H9 (cell line): ENCODE results near the gene HECW1. TPM values are rescaled to one million over a fixed set of nuclear protein-coding genes. Genes with fewer than 3 reads are reported as not detected.

ENCODE experiments used
- DNase-seq: peaks from one replicate; pipeline ENCODE4 v3.0.0-alpha.2; 2017
- H2AFZ ChIP-seq: one replicate; pipeline ENCODE4 v1.6.1; 2013; ENCODE audit warnings: mild to moderate bottlenecking, low read length, control low read depth, moderate library complexity
- H2AK5ac ChIP-seq: 2 replicates; pipeline ENCODE4 v1.6.1; 2013; ENCODE audit warnings: low read length, control low read depth, mixed read lengths; ENCODE audit not compliant: insufficient read length
- H2BK120ac ChIP-seq: one replicate; pipeline ENCODE4 v1.6.1; 2013; ENCODE audit warnings: low read depth, mild to moderate bottlenecking, low read length, control low read depth, inconsistent platforms; ENCODE audit not compliant: poor library complexity, severe bottlenecking
- H2BK12ac ChIP-seq: 2 replicates; pipeline ENCODE4 v1.6.1; 2013; ENCODE audit warnings: low read length, control low read depth, mixed read lengths, low read depth; ENCODE audit not compliant: insufficient read length
- H2BK15ac ChIP-seq: 2 replicates; pipeline ENCODE4 v1.6.1; 2013; ENCODE audit warnings: low read depth, low read length, control low read depth
- H2BK20ac ChIP-seq: one replicate; pipeline ENCODE4 v1.6.1; 2013; ENCODE audit warnings: low read depth, mild to moderate bottlenecking, low read length, control low read depth, inconsistent platforms; ENCODE audit not compliant: poor library complexity, severe bottlenecking
- H2BK5ac ChIP-seq: 2 replicates; pipeline ENCODE4 v1.6.1; 2013; ENCODE audit warnings: low read length, control low read depth, mixed read lengths; ENCODE audit not compliant: insufficient read length
- H3K14ac ChIP-seq: 2 replicates; pipeline ENCODE4 v1.6.1; 2013; ENCODE audit warnings: low read length, control low read depth; ENCODE audit not compliant: insufficient read depth
- H3K18ac ChIP-seq: 2 replicates; pipeline ENCODE4 v1.6.1; 2013; ENCODE audit warnings: low read depth, mild to moderate bottlenecking, mixed read lengths, low read length, control low read depth; ENCODE audit not compliant: insufficient read length
- H3K23ac ChIP-seq: 2 replicates; pipeline ENCODE4 v1.6.1; 2013; ENCODE audit warnings: low read length, control low read depth, mixed read lengths, low read depth; ENCODE audit not compliant: insufficient read length
- H3K23me2 ChIP-seq: 2 replicates; pipeline ENCODE4 v1.6.1; 2013; ENCODE audit warnings: low read depth, mild to moderate bottlenecking, mixed read lengths, low read length, control low read depth; ENCODE audit not compliant: insufficient read length, poor library complexity, severe bottlenecking
- H3K27ac ChIP-seq: 2 replicates; pipeline ENCODE4 v1.5.1; 2013; ENCODE audit warnings: low read length, control low read depth, mixed read lengths, low read depth; ENCODE audit not compliant: insufficient read length
- H3K27me3 ChIP-seq: 2 replicates; pipeline ENCODE4 v1.6.1; 2013; ENCODE audit warnings: low read length, control low read depth, inconsistent platforms; ENCODE audit not compliant: insufficient read depth
- H3K4ac ChIP-seq: 2 replicates; pipeline ENCODE4 v1.6.1; 2013; ENCODE audit warnings: low read depth, mild to moderate bottlenecking, control low read depth, inconsistent platforms, low read length, moderate library complexity
- H3K4me1 ChIP-seq: 2 replicates; pipeline ENCODE4 v1.6.1; 2013; ENCODE audit warnings: low read length, control low read depth, inconsistent platforms; ENCODE audit not compliant: insufficient read depth
- H3K4me2 ChIP-seq: 2 replicates; pipeline ENCODE4 v1.6.1; 2013; ENCODE audit warnings: low read length, control low read depth, mixed read lengths; ENCODE audit not compliant: insufficient read length, insufficient read depth
- H3K56ac ChIP-seq: 2 replicates; pipeline ENCODE4 v1.6.1; 2013; ENCODE audit warnings: low read depth, mild to moderate bottlenecking, mixed read lengths, low read length, control low read depth; ENCODE audit not compliant: insufficient read length
- H3K79me1 ChIP-seq: 2 replicates; pipeline ENCODE4 v1.6.1; 2013; ENCODE audit warnings: low read depth, mild to moderate bottlenecking, moderate library complexity, low read length, control low read depth, inconsistent platforms; ENCODE audit not compliant: insufficient read depth, poor library complexity, severe bottlenecking
- H3K79me2 ChIP-seq: 2 replicates; pipeline ENCODE4 v1.6.1; 2013; ENCODE audit warnings: low read length, control low read depth, inconsistent platforms; ENCODE audit not compliant: insufficient read depth
- H3K9ac ChIP-seq: 2 replicates; pipeline ENCODE4 v1.6.1; 2013; ENCODE audit warnings: low read length, control low read depth, mixed read lengths; ENCODE audit not compliant: insufficient read length; ENCODE audit errors: extremely low read depth
- H3K9me3 ChIP-seq: one replicate; pipeline ENCODE4 v1.6.1; 2013; ENCODE audit warnings: low read depth, low read length, inconsistent platforms; ENCODE audit not compliant: control insufficient read depth
- H3T11ph ChIP-seq: one replicate; pipeline ENCODE4 v1.6.1; 2013; ENCODE audit warnings: mild to moderate bottlenecking, low read length, control low read depth, inconsistent platforms
- H4K20me1 ChIP-seq: one replicate; pipeline ENCODE4 v1.6.1; 2013; ENCODE audit not compliant: control insufficient read depth, insufficient read length, insufficient read depth
- H4K5ac ChIP-seq: 2 replicates; pipeline ENCODE4 v1.6.1; 2013; ENCODE audit warnings: low read depth, mild to moderate bottlenecking, mixed read lengths, low read length, control low read depth; ENCODE audit not compliant: insufficient read length
- H4K8ac ChIP-seq: replicated peaks from 2 replicates; pipeline ENCODE4 v1.6.1; 2013; ENCODE audit warnings: low read length, control low read depth, mixed read lengths, low read depth; ENCODE audit not compliant: insufficient read length
- H4K91ac ChIP-seq: 2 replicates; pipeline ENCODE4 v1.6.1; 2013; ENCODE audit warnings: low read depth, mild to moderate bottlenecking, moderate library complexity, mixed read lengths, low read length, control low read depth; ENCODE audit not compliant: insufficient read length
- H3K27ac Mint-ChIP-seq, 3 experiments: 2 replicates in 2 of 3; 3 replicates in 1 of 3; pipeline ENCODE4 v1.8.0; 2020 to 2021; ENCODE audit warnings: mixed read lengths in 3 of 3, mild to moderate bottlenecking in 1 of 3, moderate library complexity in 1 of 3
- H3K27me3 Mint-ChIP-seq: 2 replicates; pipeline ENCODE4 v1.8.0; 2021; ENCODE audit warnings: low read depth, mild to moderate bottlenecking, moderate library complexity, mixed read lengths
- H3K36me3 Mint-ChIP-seq, 3 experiments: 2 replicates in 2 of 3; 3 replicates in 1 of 3; pipeline ENCODE4 v1.8.0; 2020 to 2021; ENCODE audit warnings: low read depth in 3 of 3, mixed read lengths in 3 of 3; ENCODE audit not compliant: insufficient read depth in 1 of 3
- H3K4me1 Mint-ChIP-seq, 2 experiments: 2 replicates each; pipeline ENCODE4 v1.8.0; 2020; ENCODE audit warnings: mixed read lengths in 2 of 2
- H3K4me3 Mint-ChIP-seq, 2 experiments: 2 replicates in 1 of 2; 3 replicates in 1 of 2; pipeline ENCODE4 v1.8.0; 2020 to 2021; ENCODE audit warnings: mild to moderate bottlenecking in 2 of 2, mixed read lengths in 2 of 2, moderate library complexity in 1 of 2
- H3K9me3 Mint-ChIP-seq, 2 experiments: 2 replicates in 1 of 2; 3 replicates in 1 of 2; pipeline ENCODE4 v1.8.0; 2020; ENCODE audit warnings: mild to moderate bottlenecking in 2 of 2, mixed read lengths in 2 of 2, moderate library complexity in 1 of 2
- WGBS: extraction: QIAGEN DNeasy Blood & Tissue Kit; methylation state at CpG from one replicate; pipeline ENCODE4 v1.1.7; 2013; ENCODE audit warnings: missing lambda C conversion rate, low lambda C conversion rate, mixed read lengths; ENCODE audit not compliant: insufficient read length; ENCODE audit errors: extremely low coverage; 5-methylcytosine and 5-hydroxymethylcytosine counted together
- total RNA-seq: library from RNA; stranded (reverse); gene quantifications from 2 replicates; pipeline ENCODE4 v1.2.1, GENCODE V29; 2021
- TF ChIP-seq, protein P1 (sequence below): fragments of 200-600 bp; sonication (generic); conservative IDR thresholded peaks from 3 replicates; pipeline ENCODE4 v1.8.0; 2021; ENCODE audit warnings: antibody characterized with exemption, mild to moderate bottlenecking

The HECW1 gene
- total RNA-seq, 1 experiment from 2014 or later: 5.0 TPM

DNA sequence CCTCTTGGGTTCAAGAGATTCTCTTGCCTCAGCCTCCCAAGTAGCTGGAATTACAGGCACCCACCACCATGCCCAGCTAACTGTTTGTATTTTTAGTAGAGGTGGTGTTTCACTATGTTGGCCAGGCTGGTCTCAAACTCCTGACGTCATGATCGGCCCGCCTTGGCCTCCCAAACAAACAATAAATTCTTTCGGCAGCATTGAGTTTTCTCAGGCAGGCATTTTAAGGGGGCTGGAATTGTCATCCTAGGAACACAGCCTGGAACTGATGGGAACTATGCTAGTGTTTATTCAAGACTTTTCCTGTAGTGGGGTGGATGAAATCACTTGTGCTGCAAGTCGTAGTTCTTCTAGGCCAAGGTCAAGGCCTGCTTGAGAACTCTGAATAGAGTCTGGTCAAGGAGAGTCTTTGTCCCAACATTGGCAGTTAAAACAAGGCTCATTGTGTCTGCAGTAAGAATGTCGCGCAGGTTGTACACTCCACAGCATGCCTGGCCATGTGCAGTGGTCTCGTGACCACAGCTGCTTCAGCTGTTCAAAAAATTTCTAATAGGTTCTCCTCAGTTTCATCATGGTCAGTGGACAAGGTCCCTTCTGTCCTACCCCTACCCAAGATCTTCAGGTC lies 92.8 kb downstream of the HECW1 start:
- WGBS: no CpG with 5 or more reads among the region's 8 CpGs
- H3K18ac ChIP-seq: no peak overlapping the region
- no peak overlapping the region for H4K8ac ChIP-seq
- no peak overlapping the region for H4K91ac ChIP-seq
- H4K5ac ChIP-seq: no peak overlapping the region
- H3K27ac ChIP-seq: no peak overlapping the region
- Mint-ChIP-seq H3K4me1 (peaks cover 41 to 44% of the 10 kb centered on the region in 2 experiments), H3K9me3 (no peaks in the 10 kb centered on the region), H3K27me3 (no peaks in the 10 kb centered on the region), H3K27ac (no peak overlapping the region; a peak in 1 of 7 replicates), H3K36me3 (peaks cover 0 to 5% (median 0%) of the 10 kb centered on the region in 3 experiments; a peak in 1 of 7 replicates), H3K4me3 (no peak overlapping the region)
- no peak overlapping the region for H3K9ac ChIP-seq
- H3K4me2 ChIP-seq: no peak overlapping the region
- no peak overlapping the region for H3K4ac ChIP-seq
- H3K79me2 ChIP-seq: no peaks in the 10 kb centered on the region
- H2BK15ac ChIP-seq: no peak overlapping the region
- H3K14ac ChIP-seq: no peak overlapping the region
- H3K23ac ChIP-seq: no peak overlapping the region
- H3T11ph ChIP-seq: no peak overlapping the region
- H2BK12ac ChIP-seq: no peak overlapping the region
- no peaks in the 10 kb centered on the region for H3K27me3 ChIP-seq
- H2AFZ ChIP-seq: no peak overlapping the region
- H3K9me3 ChIP-seq: no peaks in the 10 kb centered on the region
- no peak overlapping the region for H2BK20ac ChIP-seq
- no peaks in the 10 kb centered on the region for H3K23me2 ChIP-seq
- no peak for DNase-seq
- TF ChIP-seq, protein P1, sequence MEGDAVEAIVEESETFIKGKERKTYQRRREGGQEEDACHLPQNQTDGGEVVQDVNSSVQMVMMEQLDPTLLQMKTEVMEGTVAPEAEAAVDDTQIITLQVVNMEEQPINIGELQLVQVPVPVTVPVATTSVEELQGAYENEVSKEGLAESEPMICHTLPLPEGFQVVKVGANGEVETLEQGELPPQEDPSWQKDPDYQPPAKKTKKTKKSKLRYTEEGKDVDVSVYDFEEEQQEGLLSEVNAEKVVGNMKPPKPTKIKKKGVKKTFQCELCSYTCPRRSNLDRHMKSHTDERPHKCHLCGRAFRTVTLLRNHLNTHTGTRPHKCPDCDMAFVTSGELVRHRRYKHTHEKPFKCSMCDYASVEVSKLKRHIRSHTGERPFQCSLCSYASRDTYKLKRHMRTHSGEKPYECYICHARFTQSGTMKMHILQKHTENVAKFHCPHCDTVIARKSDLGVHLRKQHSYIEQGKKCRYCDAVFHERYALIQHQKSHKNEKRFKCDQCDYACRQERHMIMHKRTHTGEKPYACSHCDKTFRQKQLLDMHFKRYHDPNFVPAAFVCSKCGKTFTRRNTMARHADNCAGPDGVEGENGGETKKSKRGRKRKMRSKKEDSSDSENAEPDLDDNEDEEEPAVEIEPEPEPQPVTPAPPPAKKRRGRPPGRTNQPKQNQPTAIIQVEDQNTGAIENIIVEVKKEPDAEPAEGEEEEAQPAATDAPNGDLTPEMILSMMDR: no peak
- no peaks in the 10 kb centered on the region for H4K20me1 ChIP-seq
- H2BK120ac ChIP-seq: no peak overlapping the region
- no peaks in the 10 kb centered on the region for H3K79me1 ChIP-seq
- H2BK5ac ChIP-seq: no peak overlapping the region
- peaks cover 14% of the 10 kb centered on the region; the same call in 1 of the 2 replicates for H3K4me1 ChIP-seq
- H3K56ac ChIP-seq: no peak overlapping the region
- no peak overlapping the region for H2AK5ac ChIP-seq
